K562 (cell line): ENCODE measurements around the gene COQ9. TPM values are rescaled to one million over a fixed set of nuclear protein-coding genes. Genes with fewer than 3 reads are reported as not detected.

Experiments used
- ATAC-seq: fragments of 200-7000 bp; cut with Tn5 transposase; 3 replicates; pipeline ENCODE4 v1.9.1; 2020; ENCODE audit warnings: moderate library complexity
- BruUV-seq: library from RNA; stranded (reverse); fragments of 400-500 nt; replicated peaks from 2 replicates; lab custom pipeline; 2021; lab: Mats Ljungman, UMichigan
- CTCF ChIA-PET: fragments of 300-600 bp; formaldehyde crosslinking; extraction: SDS; loops from one replicate; lab custom pipeline; 2021; ENCODE audit warnings: low intra/inter-chr PET ratio; lab: Yijun Ruan, JAX
- POLR2A ChIA-PET: fragments of 300-600, 350-650 bp; sonication (Branson Sonifier 250); formaldehyde crosslinking; extraction: SDS; loops from one replicate; lab custom pipeline; 2021; ENCODE audit warnings: antibody characterized with exemption, inconsistent platforms; lab: Yijun Ruan, JAX
- DNase-seq, 4 experiments: peaks; one replicate each; pipeline versions ENCODE4 v3.0.0 to v3.0.0-alpha.2; 2011 to 2018; ENCODE audit warnings: low spot score in 3 of 4, mixed read lengths in 3 of 4; ENCODE audit errors: extremely low read depth in 1 of 4
- FAIRE-seq: peaks from 2 replicates; lab custom pipeline; 2011; peaks lifted over from hg19 to GRCh38; lab: Jason Lieb, UNC
- H2AFZ ChIP-seq: 2 replicates; pipeline ENCODE4 v1.6.0; 2011; ENCODE audit warnings: low read depth, low read length, control low read depth, inconsistent platforms
- H3K27ac ChIP-seq: fragments of 200-600 bp; 3 replicates; pipeline ENCODE4 v1.8.0; 2011; ENCODE audit warnings: low read depth, mild to moderate bottlenecking, control low read depth, inconsistent platforms, low read length, moderate library complexity, mixed read lengths; ENCODE audit errors: extremely low read depth
- H3K27me3 ChIP-seq, 2 experiments: fragments of 300-600 bp in 1 of 2; 2 replicates in 1 of 2; 3 replicates in 1 of 2; pipeline versions ENCODE4 v1.6.0 to v1.8.0; 2011; ENCODE audit warnings: inconsistent platforms in 2 of 2, low read length in 2 of 2, mild to moderate bottlenecking in 1 of 2, mixed read lengths in 1 of 2, moderate library complexity in 1 of 2; ENCODE audit not compliant: control insufficient read depth in 2 of 2, insufficient read depth in 2 of 2
- H3K36me3 ChIP-seq: fragments of 300-600 bp; 3 replicates; pipeline ENCODE4 v1.8.0; 2011; ENCODE audit warnings: mild to moderate bottlenecking, low read length, inconsistent platforms; ENCODE audit not compliant: control insufficient read depth, insufficient read depth
- H3K4me1 ChIP-seq, 2 experiments: fragments of 200-600 bp in 1 of 2; replicated peaks in 1 of 2; 2 replicates in 1 of 2; 3 replicates in 1 of 2; pipeline versions ENCODE4 v1.5.1 to v1.8.0; 2011; ENCODE audit warnings: inconsistent platforms in 2 of 2, low read length in 2 of 2, mild to moderate bottlenecking in 1 of 2, mixed read lengths in 1 of 2, moderate library complexity in 1 of 2; ENCODE audit not compliant: control insufficient read depth in 2 of 2, insufficient read depth in 2 of 2
- H3K4me2 ChIP-seq: 2 replicates; pipeline ENCODE4 v1.6.1; 2011; ENCODE audit warnings: low read length, control low read depth, inconsistent platforms, mixed read lengths; ENCODE audit not compliant: insufficient read depth
- H3K4me3 ChIP-seq: fragments of 200-600 bp; sonication (generic), shearing (Covaris generic); 2 replicates; pipeline ENCODE4 v1.5.1; 2016; ENCODE audit warnings: control low read depth, inconsistent platforms
- H3K79me2 ChIP-seq: fragments of 200-600 bp; 3 replicates; pipeline ENCODE4 v1.8.0; 2011; ENCODE audit warnings: low read length, inconsistent platforms; ENCODE audit not compliant: control insufficient read depth, insufficient read depth
- H3K9ac ChIP-seq, 2 experiments: 2 replicates each; pipeline versions ENCODE4 v1.6.0 to v1.6.1; 2011; ENCODE audit warnings: low read depth in 2 of 2, low read length in 2 of 2, control low read depth in 1 of 2, inconsistent platforms in 1 of 2, mild to moderate bottlenecking in 1 of 2, mixed read lengths in 1 of 2; ENCODE audit not compliant: insufficient read depth in 1 of 2
- H3K9me1 ChIP-seq: one replicate; pipeline ENCODE4 v1.6.0; 2011; ENCODE audit warnings: inconsistent platforms, mild to moderate bottlenecking, low read length, moderate library complexity; ENCODE audit not compliant: control insufficient read depth, insufficient read depth
- H3K9me3 ChIP-seq: replicated peaks from 2 replicates; pipeline ENCODE4 v1.5.1; 2011; ENCODE audit warnings: low read depth, low read length, inconsistent platforms; ENCODE audit not compliant: control insufficient read depth, insufficient read depth
- H4K20me1 ChIP-seq: replicated peaks from 2 replicates; pipeline ENCODE4 v1.6.1; 2011; ENCODE audit warnings: low read length, inconsistent platforms, mixed read lengths; ENCODE audit not compliant: control insufficient read depth, insufficient read depth
- CCAR2 ChIP-seq: fragments of 200-400 bp; formaldehyde crosslinking; IDR thresholded peaks from 2 replicates; pipeline ENCODE4 v1.6.1; 2017; ENCODE audit warnings: mild to moderate bottlenecking, low read depth, low read length
- COPS2 ChIP-seq: fragments of 450-650 bp; conservative IDR thresholded peaks from 2 replicates; pipeline ENCODE4 v1.6.1; 2016; ENCODE audit warnings: mild to moderate bottlenecking, moderate library complexity
- EGR1 ChIP-seq: fragments of 450-650 bp; conservative IDR thresholded peaks from 2 replicates; pipeline ENCODE4 v1.6.1; 2017; ENCODE audit warnings: mild to moderate bottlenecking
- MGA ChIP-seq: fragments of 450-650 bp; IDR thresholded peaks from 2 replicates; pipeline ENCODE4 v1.6.1; 2016; ENCODE audit warnings: mild to moderate bottlenecking, moderate library complexity
- NFXL1 ChIP-seq: fragments of 450-650 bp; formaldehyde crosslinking; IDR thresholded peaks from 2 replicates; pipeline ENCODE4 v1.4.0; 2021; ENCODE audit warnings: mild to moderate bottlenecking
- PML ChIP-seq: IDR thresholded peaks from 2 replicates; pipeline ENCODE4 v1.6.1; 2012; ENCODE audit warnings: low read length, inconsistent platforms
- PYGO2 ChIP-seq: fragments of 450-650 bp; IDR thresholded peaks from 2 replicates; pipeline ENCODE4 v1.6.1; 2016; ENCODE audit warnings: mild to moderate bottlenecking, missing genetic modification characterization, moderate library complexity, missing compliant biosample characterization
- SMARCA4 ChIP-seq: fragments of 450-650 bp; IDR thresholded peaks from 2 replicates; pipeline ENCODE4 v1.6.1; 2016
- TFAM ChIP-seq: fragments of 250-450 bp; sonication (Bioruptor Pico); conservative IDR thresholded peaks from 2 replicates; pipeline ENCODE4 v1.5.0; 2021; ENCODE audit warnings: mild to moderate bottlenecking, moderate library complexity
- ZFP36 ChIP-seq: fragments of 150-350 bp; IDR thresholded peaks from 2 replicates; pipeline ENCODE4 v1.6.1; 2018; ENCODE audit warnings: low read length, low read depth; ENCODE audit not compliant: partially characterized antibody
- ZFP91 ChIP-seq: sonication (generic); formaldehyde crosslinking; IDR thresholded peaks from 2 replicates; pipeline ENCODE4 v1.8.0; 2022; ENCODE audit warnings: mild to moderate bottlenecking, missing genetic modification reagents
- ZKSCAN3 ChIP-seq: fragments of 250-450 bp; sonication (Bioruptor Pico); IDR thresholded peaks from 2 replicates; pipeline ENCODE4 v1.4.0; 2020
- ZNF75A ChIP-seq: fragments of 450-650 bp; formaldehyde crosslinking; IDR thresholded peaks from 2 replicates; pipeline ENCODE4 v1.4.0; 2020; ENCODE audit warnings: mild to moderate bottlenecking
- WGBS: fragments of 100-300 bp; shearing (Covaris generic); methylation state at CpG from one replicate; pipeline ENCODE4 v1.1.6; 2016; ENCODE audit warnings: low coverage, mixed read lengths; ENCODE audit not compliant: insufficient coverage; ENCODE audit errors: missing lambda C conversion rate; 5-methylcytosine and 5-hydroxymethylcytosine counted together
- in situ Hi-C: fragments of 300-500 bp; cut with MboI; formaldehyde crosslinking; loops from 4 replicates; pipeline ENCODE4 v1.15.0; 2018; ENCODE audit warnings: inconsistent platforms, mixed read lengths
- intact Hi-C: fragments of 100-400 bp; cut with micrococcal nuclease; formaldehyde crosslinking; loops from 2 replicates; pipeline ENCODE4 v1.14.2; 2022
- polyA plus RNA-seq, 8 experiments: library from polyadenylated mRNA; depleted of rRNA in 4 of 8; stranded (reverse) in 5 of 8; unstranded in 3 of 8; fragments of >200 nt; fragmentation: Nextera tagmentation in 2 of 8; fragmentation: Illumina TruSeq in 1 of 8; extraction: Ambion mirVana in 2 of 8; extraction: Trizol in 1 of 8; gene quantifications; 2 replicates each; pipeline versions ENCODE4 v1.2.1 to v1.2.3, GENCODE V29; 2011 to 2014; ENCODE audit warnings: inconsistent platforms in 1 of 8, missing spikeins in 1 of 8
- total RNA-seq, 7 experiments: library from RNA; depleted of rRNA in 6 of 7; stranded (reverse); fragments of >200 nt in 6 of 7; fragmentation: Illumina TruSeq in 2 of 7; extraction: Trizol in 2 of 7; gene quantifications; 2 replicates each; pipeline versions ENCODE4 v1.2.1 to v1.2.3, GENCODE V29; 2011 to 2021; ENCODE audit warnings: low replicate concordance in 1 of 7

COQ9 gene
- total and polyA plus RNA-seq, 9 of the 15 experiments (the other 6 are each of a cell fraction or from before 2014, with no cell fraction given) = 35.0 to 139 (median 71.4) TPM

GRCh38 chr16:57469046-57469445 lies 21.8 kb downstream of the COQ9 start:
- peaks cover 12% of the 10 kb centered on the region for H3K79me2 ChIP-seq
- no peak for FAIRE-seq
- TF ChIP-seq ZFP36 (no peak), TFAM (CRISPR knock-in tag) (no peak), EGR1 (no peak), CCAR2 (no peak), PML (no peak), NFXL1 (CRISPR knock-in tag) (no peak), SMARCA4 (no peak), ZKSCAN3 (CRISPR knock-in tag) (no peak), PYGO2 (tag) (no peak), ZNF75A (CRISPR knock-in tag) (no peak), COPS2 (no peak), MGA (no peak), ZFP91 (CRISPR knock-in tag) (no peak)

More at GRCh38 chr16:57469046-57469445, 21.8 kb downstream of the COQ9 start:
- H3K4me2 ChIP-seq = no peak overlapping the region
- in situ Hi-C loops (no loop called here), intact Hi-C loops (no loop called here)
- H3K9me1 ChIP-seq = peaks cover 3% of the 10 kb centered on the region
- DNase-seq (no peak), ATAC-seq (no peak)
- H3K4me1 ChIP-seq = no peaks in the 10 kb centered on the region; a peak in 3 of 5 replicates
- no peaks in the 10 kb centered on the region for H3K9me3 ChIP-seq
- no TSS peak for BruUV-seq
- H3K4me3 ChIP-seq = no peak overlapping the region
- WGBS = 87% methylated on average over 11 of the region's 11 CpGs
- no peaks in the 10 kb centered on the region for H3K27me3 ChIP-seq
- H3K9ac ChIP-seq = no peak overlapping the region
- ChIA-PET POLR2A (no interaction called here), CTCF (no interaction called here)
- H3K36me3 ChIP-seq = peaks cover 90% of the 10 kb centered on the region
- H3K27ac ChIP-seq = no peak overlapping the region
- H4K20me1 ChIP-seq = 0 out of 2 replicates have a peak, but pooled peaks cover 4% of the 10 kb centered on the region
- H2AFZ ChIP-seq = no peak overlapping the region
